Measurements from ENCODE around the gene GPX2.

The GPX2 gene

DNA sequence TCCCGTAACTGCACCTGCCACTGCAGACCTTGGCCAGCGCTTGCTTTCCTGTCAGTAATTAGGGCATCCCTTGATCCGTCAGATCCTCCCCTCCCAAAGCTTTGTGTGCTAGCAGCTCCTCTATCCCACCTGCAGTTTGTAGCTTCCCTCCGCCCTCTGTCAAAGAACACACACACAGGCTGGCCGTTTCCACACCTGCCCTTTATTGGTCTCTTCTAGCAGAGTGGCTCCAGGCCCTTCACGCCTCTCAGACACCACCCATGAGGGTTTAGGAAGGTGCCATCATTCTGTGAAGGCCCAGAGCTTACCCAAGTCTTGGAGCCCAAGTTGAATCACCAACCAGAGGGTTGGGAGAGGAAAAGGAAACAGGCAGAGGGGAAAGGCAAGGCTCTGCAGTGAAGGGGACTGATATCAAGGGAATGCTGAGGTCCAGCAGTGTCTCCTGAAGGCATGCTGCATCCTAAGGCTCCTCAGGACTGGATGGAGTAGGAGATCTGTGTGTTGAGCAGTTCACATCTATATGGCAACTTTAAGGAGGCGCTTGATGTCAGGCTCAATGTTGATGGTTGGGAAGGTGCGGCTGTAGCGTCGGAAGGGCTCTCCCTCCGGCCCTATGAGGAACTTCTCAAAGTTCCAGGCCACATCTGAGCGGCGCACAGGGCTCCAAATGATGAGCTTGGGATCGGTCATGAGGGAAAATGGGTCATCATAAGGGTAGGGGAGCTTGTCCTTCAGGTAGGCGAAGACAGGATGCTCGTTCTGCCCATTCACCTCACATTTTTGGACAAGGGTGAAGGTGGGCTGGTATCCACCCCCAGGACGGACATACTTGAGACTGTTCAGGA lies 3.4 kb downstream of the GPX2 start:
- H3K9me3 ChIP-seq (ENCODE audit: insufficient read depth, low read depth, low read length), result no peaks in the 10 kb centered on the region
- H3K4me2 ChIP-seq (ENCODE audit: low read depth, low read length, poor library complexity, severe bottlenecking), result no peak overlapping the region
- no peaks in the 10 kb centered on the region for H4K20me1 ChIP-seq (ENCODE audit: insufficient read depth, low read length, poor library complexity, severe bottlenecking)
- peaks cover 29% of the 10 kb centered on the region for H3K4me1 ChIP-seq (ENCODE audit: insufficient read depth, low read length, poor library complexity, severe bottlenecking)
- H3K9me2 ChIP-seq (replicated peaks; ENCODE audit: low read depth, low read length), result no peaks in the 10 kb centered on the region
- no peak overlapping the region for H3K4me3 ChIP-seq (ENCODE audit: low read length, poor library complexity, severe bottlenecking)
- peaks cover 8% of the 10 kb centered on the region; the same call in 1 of the 2 replicates for H3K36me3 ChIP-seq (ENCODE audit: insufficient read depth, low read length)
- H2AFZ ChIP-seq (ENCODE audit: low read length), result no peak overlapping the region
- no peaks in the 10 kb centered on the region for H3K79me2 ChIP-seq (ENCODE audit: insufficient read depth, low read length)
- no peaks in the 10 kb centered on the region for H3K27me3 ChIP-seq (ENCODE audit: insufficient read depth, low read length, poor library complexity, severe bottlenecking)
- no peak overlapping the region for H3K9ac ChIP-seq (ENCODE audit: low read depth, low read length, poor library complexity, severe bottlenecking)
- no peak for TF ChIP-seq EZH2phosphoT487 (IDR thresholded peaks at IDR 0.05; ENCODE audit: borderline replicate concordance)
- TF ChIP-seq CTCF (conservative IDR thresholded peaks at IDR 0.05; ENCODE audit: low read length), result no peak
- H3F3A ChIP-seq (ENCODE audit: low read depth), result no peaks in the 10 kb centered on the region; the same call in 1 of the 2 replicates

GRCh38 chr14:64937821-64938193 lies 4.7 kb downstream of the GPX2 start:
- Histone ChIP-seq H3K4me2 (ENCODE audit: low read depth, low read length, poor library complexity, severe bottlenecking) (no peak overlapping the region), H2AFZ (ENCODE audit: low read length) (no peak overlapping the region), H4K20me1 (ENCODE audit: insufficient read depth, low read length, poor library complexity, severe bottlenecking) (no peaks in the 10 kb centered on the region), H3K9me2 (replicated peaks; ENCODE audit: low read depth, low read length) (no peaks in the 10 kb centered on the region), H3K9ac (ENCODE audit: low read depth, low read length, poor library complexity, severe bottlenecking) (no peak overlapping the region), H3F3A (ENCODE audit: low read depth) (no peaks in the 10 kb centered on the region), H3K36me3 (ENCODE audit: insufficient read depth, low read length) (peaks cover 21% of the 10 kb centered on the region; the same call in 1 of the 2 replicates), H3K27me3 (ENCODE audit: insufficient read depth, low read length, poor library complexity, severe bottlenecking) (no peaks in the 10 kb centered on the region), H3K9me3 (ENCODE audit: insufficient read depth, low read depth, low read length) (no peaks in the 10 kb centered on the region), H3K4me3 (ENCODE audit: low read length, poor library complexity, severe bottlenecking) (no peak overlapping the region), H3K79me2 (ENCODE audit: insufficient read depth, low read length) (no peaks in the 10 kb centered on the region), H3K4me1 (ENCODE audit: insufficient read depth, low read length, poor library complexity, severe bottlenecking) (peaks cover 16% of the 10 kb centered on the region)
- no peak for TF ChIP-seq EZH2phosphoT487 (IDR thresholded peaks at IDR 0.05; ENCODE audit: borderline replicate concordance)
- peak; percentile 58 for TF ChIP-seq CTCF (conservative IDR thresholded peaks at IDR 0.05; ENCODE audit: low read length)

- no peaks in the 10 kb centered on the region for H3F3A ChIP-seq (ENCODE audit: low read depth)
- H3K9ac ChIP-seq (ENCODE audit: low read depth, low read length, poor library complexity, severe bottlenecking), result no peak overlapping the region
- H3K4me1 ChIP-seq (ENCODE audit: insufficient read depth, low read length, poor library complexity, severe bottlenecking), result peaks cover 11% of the 10 kb centered on the region
- H3K36me3 ChIP-seq (ENCODE audit: insufficient read depth, low read length), result peaks cover 25% of the 10 kb centered on the region; the same call in 1 of the 2 replicates
- no peak overlapping the region for H3K4me2 ChIP-seq (ENCODE audit: low read depth, low read length, poor library complexity, severe bottlenecking)
- H3K4me3 ChIP-seq (ENCODE audit: low read length, poor library complexity, severe bottlenecking), result no peak overlapping the region
- no peaks in the 10 kb centered on the region for H3K27me3 ChIP-seq (ENCODE audit: insufficient read depth, low read length, poor library complexity, severe bottlenecking)
- no peaks in the 10 kb centered on the region for H4K20me1 ChIP-seq (ENCODE audit: insufficient read depth, low read length, poor library complexity, severe bottlenecking)
- no peaks in the 10 kb centered on the region for H3K9me2 ChIP-seq (replicated peaks; ENCODE audit: low read depth, low read length)
- no peak overlapping the region for H2AFZ ChIP-seq (ENCODE audit: low read length)
- TF ChIP-seq EZH2phosphoT487 (IDR thresholded peaks at IDR 0.05; ENCODE audit: borderline replicate concordance) (no peak), CTCF (conservative IDR thresholded peaks at IDR 0.05; ENCODE audit: low read length) (no peak)
- no peaks in the 10 kb centered on the region for H3K79me2 ChIP-seq (ENCODE audit: insufficient read depth, low read length)
- H3K9me3 ChIP-seq (ENCODE audit: insufficient read depth, low read depth, low read length), result no peaks in the 10 kb centered on the region
Observed at GRCh38 chr14:64937171-64937820, 5.2 kb downstream of the GPX2 start.
